Ectodermal cell (in vitro differentiated cells): ENCODE results near the gene RPRML.

Source experiments
- H3K27ac ChIP-seq: 2 replicates; pipeline ENCODE4 v1.7.0; 2013; ENCODE audit warnings: mild to moderate bottlenecking, low read depth, low read length; ENCODE audit not compliant: insufficient read depth, poor library complexity, severe bottlenecking
- H3K27me3 ChIP-seq: 2 replicates; pipeline ENCODE4 v1.7.0; 2013; ENCODE audit warnings: mild to moderate bottlenecking, low read length; ENCODE audit not compliant: insufficient read depth, control insufficient read depth, poor library complexity, severe bottlenecking
- H3K36me3 ChIP-seq: one replicate; pipeline ENCODE4 v1.7.0; 2013; ENCODE audit warnings: low read length; ENCODE audit not compliant: control insufficient read depth, insufficient read depth
- H3K4me1 ChIP-seq: one replicate; pipeline ENCODE4 v1.7.0; 2013; ENCODE audit warnings: low read length; ENCODE audit not compliant: control insufficient read depth, insufficient read depth
- H3K4me3 ChIP-seq: 2 replicates; pipeline ENCODE4 v1.7.0; 2013; ENCODE audit warnings: low read depth, low read length, control low read depth; ENCODE audit not compliant: insufficient read depth
- H3K9me3 ChIP-seq: 2 replicates; pipeline ENCODE4 v1.7.0; 2013; ENCODE audit warnings: mild to moderate bottlenecking, low read length, moderate library complexity; ENCODE audit not compliant: control insufficient read depth
- WGBS, 2 experiments: methylation state at CpG; one replicate each; pipeline ENCODE4 v1.1.7; 2013; ENCODE audit warnings: missing lambda C conversion rate in 2 of 2; 5-methylcytosine and 5-hydroxymethylcytosine counted together

The RPRML gene

DNA sequence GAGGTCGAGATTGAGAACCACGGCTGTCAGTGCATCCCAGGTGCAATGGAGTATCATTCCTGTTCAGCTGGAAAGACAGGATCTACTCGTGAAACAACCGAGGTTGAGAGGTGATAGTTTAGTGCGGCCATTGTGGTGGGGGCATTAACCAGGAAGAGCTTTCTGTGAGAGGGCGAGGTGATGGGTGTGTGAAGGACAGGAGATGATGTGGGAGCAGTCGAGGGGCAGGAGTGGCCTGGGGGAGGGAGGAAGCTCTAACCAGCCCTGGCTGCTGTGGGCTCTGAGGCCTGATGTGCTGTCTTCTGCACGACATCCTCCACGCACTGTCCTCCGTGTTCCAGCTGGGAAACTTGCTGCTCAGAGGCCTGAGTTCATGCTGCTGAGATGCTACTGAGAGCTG is 34.1 kb downstream of the RPRML start:
- Histone ChIP-seq H3K27ac (no peak overlapping the region), H3K36me3 (no peaks in the 10 kb centered on the region), H3K4me1 (peaks cover 19% of the 10 kb centered on the region), H3K4me3 (no peak overlapping the region), H3K9me3 (no peaks in the 10 kb centered on the region), H3K27me3 (no peaks in the 10 kb centered on the region)
- 92% methylated on average over 10 of the region's 10 CpGs for WGBS, 2 experiments

DNA sequence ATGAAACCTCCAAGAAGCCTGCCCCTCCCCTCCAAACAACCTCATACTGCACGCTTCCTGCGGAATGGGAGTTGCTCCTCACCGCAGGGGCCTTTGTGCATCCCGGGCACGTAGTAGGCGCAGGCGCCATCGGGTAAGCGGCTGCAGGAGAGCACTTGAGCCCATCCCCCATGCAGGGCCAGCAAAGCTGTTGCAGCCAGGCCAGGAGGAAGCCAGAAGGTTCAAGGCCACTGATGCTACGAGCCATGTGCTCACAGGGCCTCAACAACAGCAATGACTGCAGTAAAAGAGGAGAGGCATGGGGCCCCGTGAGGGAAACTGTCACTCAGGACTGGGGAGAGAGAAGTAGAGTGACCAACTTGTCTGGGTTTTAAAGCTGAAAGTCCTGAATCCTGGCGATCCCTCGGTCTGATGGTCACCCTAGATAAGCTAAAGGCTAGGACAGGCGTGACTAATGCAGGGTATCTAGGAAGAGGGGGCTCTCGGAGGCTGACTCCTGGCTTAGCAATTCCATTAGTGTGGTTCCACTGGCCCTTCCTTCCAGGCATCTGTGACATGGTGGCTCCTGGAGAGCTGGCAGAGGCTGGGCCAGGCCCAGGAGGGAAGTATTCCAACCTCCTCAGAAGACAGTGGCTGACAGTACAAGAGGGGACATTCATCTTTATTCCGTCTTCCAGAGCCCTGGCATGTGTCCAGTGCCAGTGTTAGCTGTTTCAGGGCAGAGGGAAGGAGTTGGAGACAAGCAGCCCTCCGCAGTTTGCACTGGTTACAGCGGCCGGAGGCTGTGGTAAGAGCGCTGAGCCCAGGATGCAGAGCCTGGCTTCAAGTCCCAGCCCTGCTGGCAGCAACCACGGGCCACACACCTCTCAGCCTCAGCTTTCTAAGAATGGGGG is 35.3 kb downstream of the RPRML start:
- no peaks in the 10 kb centered on the region for H3K9me3 ChIP-seq
- no peak overlapping the region for H3K27ac ChIP-seq
- no peak overlapping the region for H3K4me3 ChIP-seq
- H3K4me1 ChIP-seq = peaks cover 19% of the 10 kb centered on the region
- H3K27me3 ChIP-seq = no peaks in the 10 kb centered on the region
- H3K36me3 ChIP-seq = peaks cover 3% of the 10 kb centered on the region
- 60 to 62% methylated on average over 21 of the region's 21 CpGs for WGBS, 2 experiments

DNA sequence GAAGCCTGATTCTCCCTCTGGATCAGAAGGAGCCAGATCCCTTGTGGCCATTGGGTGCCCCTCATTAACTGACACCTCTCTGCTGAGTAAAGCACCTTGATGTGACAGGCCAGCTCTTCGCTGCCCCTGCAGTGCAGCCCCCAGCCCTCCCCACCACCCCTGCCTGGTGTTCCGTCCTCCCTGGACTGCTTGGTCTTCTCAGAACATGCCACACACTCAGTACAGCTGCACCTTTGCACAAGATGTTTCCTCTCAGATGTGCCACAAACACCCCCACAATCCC is 35.9 kb downstream of the RPRML start:
- Histone ChIP-seq H3K36me3 (peaks cover 8% of the 10 kb centered on the region), H3K4me1 (peaks cover 19% of the 10 kb centered on the region), H3K27me3 (no peaks in the 10 kb centered on the region), H3K9me3 (no peaks in the 10 kb centered on the region), H3K4me3 (no peak overlapping the region), H3K27ac (no peak overlapping the region)
- WGBS, 2 experiments = 89 to 90% methylated on average over 2 of the region's 2 CpGs

DNA sequence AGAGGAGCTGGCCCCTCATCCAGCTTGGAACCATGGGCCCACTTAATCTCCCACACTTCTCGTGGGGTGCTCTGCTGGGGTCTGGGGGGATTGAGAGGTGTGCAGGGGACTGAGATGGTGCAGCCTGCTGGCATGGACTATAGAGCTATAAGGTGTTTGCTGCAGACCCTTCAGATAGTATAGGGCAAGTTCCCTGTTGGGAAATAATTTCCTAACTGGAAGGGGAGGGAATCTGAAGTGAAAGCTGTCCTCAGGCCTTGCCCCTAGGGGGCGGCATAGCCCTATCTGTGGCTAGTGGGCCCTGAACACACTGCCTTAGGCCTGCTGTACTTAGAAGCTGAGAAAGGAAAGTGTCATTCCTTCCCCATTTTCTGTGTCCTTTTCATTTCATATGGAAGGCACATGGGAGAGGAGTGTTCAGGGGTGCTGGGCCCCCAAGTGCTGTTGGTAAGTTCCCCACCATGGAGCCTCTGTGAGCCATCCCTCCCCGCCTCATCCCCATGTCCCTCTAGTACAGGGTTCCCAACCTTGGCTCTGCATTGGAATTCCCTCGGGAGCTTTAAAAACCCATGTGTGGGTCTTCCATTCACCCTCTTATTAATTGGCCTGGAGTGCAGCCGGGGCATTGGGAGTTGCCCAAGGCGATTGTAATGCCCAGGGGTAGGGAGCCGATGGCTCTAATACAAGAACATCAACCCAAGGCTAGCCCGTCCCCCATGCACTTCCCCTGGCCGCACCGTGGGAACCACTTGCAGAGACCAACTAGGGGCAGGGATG is 36.4 kb downstream of the RPRML start:
- H3K4me1 ChIP-seq = peaks cover 19% of the 10 kb centered on the region
- WGBS, 2 experiments = 77 to 79% methylated on average over 10 of the region's 10 CpGs
- H3K27ac ChIP-seq = no peak overlapping the region
- peaks cover 8% of the 10 kb centered on the region for H3K36me3 ChIP-seq
- no peaks in the 10 kb centered on the region for H3K9me3 ChIP-seq
- H3K4me3 ChIP-seq = no peak overlapping the region
- H3K27me3 ChIP-seq = no peaks in the 10 kb centered on the region

DNA sequence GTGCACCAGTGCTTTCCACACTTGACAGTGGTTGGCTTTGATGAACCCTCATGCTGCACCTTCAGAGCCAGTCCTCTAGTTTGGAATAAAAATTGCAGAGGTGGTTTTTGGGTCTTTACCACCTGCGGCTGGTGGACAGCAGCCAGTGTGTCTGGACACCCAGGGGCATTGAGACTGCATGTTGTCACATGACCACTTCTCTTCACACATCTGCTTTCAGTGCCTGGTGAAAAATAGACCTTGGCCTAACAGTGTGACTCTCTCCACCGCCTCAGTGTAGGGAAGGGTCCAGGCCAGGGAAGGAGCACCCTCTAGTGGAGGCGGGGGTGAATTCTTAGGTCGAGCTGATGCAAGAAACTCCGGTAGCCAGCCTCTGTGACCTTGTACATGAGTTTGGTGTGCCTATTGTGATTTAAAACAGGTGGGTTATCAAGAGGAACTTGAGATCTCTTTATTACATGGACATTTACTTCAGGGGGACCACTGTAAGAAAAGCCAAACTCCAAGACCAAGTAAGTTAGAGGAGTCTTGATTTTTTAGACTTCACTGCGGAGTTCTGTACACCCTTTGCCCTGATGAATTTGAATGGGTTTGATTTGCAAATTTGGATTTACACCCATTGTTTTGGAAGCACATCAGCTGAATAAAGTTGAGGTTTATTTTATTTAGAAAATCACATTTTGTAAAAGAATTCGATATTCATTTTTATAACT is 38.2 kb downstream of the RPRML start:
- H3K36me3 ChIP-seq = peaks cover 15% of the 10 kb centered on the region
- peaks cover 19% of the 10 kb centered on the region for H3K4me1 ChIP-seq
- no peaks in the 10 kb centered on the region for H3K27me3 ChIP-seq
- 41 to 58% methylated on average over 6 to 7 of the region's 7 CpGs for WGBS, 2 experiments
- H3K9me3 ChIP-seq = no peaks in the 10 kb centered on the region
- no peak overlapping the region for H3K27ac ChIP-seq
- no peak overlapping the region for H3K4me3 ChIP-seq

DNA sequence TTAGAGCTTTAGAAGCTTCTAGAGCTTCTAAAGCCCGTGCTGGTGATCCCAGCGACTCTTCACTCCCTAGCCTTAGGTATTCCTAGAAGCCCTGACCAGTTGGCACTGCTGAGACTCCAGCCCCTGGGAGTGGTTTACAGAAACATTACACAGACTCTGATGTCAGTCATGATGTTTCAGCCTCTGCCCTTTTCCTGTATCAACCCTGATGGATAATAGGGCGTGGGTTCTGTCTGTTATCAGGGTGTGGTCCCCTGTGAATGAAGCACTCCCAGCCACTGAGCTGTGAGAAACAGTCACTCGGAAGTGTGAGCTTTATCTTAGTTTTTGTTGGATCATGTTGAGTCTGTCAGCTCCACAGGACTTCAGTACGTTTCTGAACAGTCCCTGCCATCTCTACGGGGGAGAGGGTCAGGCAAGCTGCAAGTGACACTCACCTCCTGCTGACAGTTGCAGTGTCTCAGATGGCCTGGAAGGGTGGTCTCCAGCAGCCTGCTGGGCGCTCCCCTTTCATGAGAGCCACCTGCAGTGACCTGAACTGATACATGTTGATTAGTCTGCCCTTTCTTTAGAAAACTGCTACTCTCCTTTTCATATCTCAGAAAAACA is 43.3 kb downstream of the RPRML start:
- H3K4me3 ChIP-seq = no peak overlapping the region
- peaks cover 56% of the 10 kb centered on the region for H3K36me3 ChIP-seq
- H3K27me3 ChIP-seq = no peaks in the 10 kb centered on the region
- WGBS, 2 experiments = 84 to 87% methylated on average over 7 of the region's 7 CpGs
- no peaks in the 10 kb centered on the region for H3K4me1 ChIP-seq
- H3K9me3 ChIP-seq = no peaks in the 10 kb centered on the region
- no peak overlapping the region for H3K27ac ChIP-seq

DNA sequence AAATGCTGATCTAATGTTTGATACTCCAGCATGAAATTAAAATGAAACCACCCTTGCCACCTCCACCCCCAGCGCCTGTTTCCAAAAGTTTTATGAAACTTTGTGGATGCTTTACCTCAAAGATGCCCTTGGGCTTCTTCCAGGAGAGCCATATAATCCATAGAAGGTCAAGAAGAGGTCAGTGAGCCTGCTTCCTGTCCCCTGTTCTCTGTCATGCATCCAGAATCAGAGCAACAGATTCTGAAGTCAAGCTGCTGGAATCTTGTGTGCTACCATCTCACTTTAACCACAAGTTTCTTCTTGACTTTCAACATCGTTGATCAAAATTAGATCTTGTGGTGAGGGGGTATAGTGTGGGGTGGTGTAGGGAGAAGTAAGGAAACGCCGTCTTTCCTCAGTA is 47.5 kb downstream of the RPRML start:
- no peaks in the 10 kb centered on the region for H3K9me3 ChIP-seq

DNA sequence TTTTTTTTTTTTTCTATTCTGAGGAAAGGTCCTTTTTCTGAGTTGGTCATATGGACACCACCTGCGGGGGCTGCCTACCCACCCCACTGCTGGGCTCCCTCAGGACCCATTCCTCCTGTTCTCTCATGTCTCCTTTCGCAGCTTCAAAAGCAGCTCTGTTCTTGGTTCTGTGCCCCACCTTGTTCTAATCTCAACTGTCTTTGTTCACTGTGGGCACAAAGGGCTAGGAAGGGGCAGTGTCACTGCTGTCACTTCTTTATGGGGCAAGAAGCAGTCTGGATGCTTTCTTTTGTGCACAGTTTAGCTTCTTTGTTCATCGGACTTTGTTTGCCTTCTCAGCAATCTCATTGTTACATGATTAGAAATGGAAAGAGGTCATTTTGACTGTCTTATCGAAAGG is 49.0 kb downstream of the RPRML start:
- no peaks in the 10 kb centered on the region for H3K9me3 ChIP-seq
- H3K27me3 ChIP-seq = no peaks in the 10 kb centered on the region
- no peaks in the 10 kb centered on the region for H3K4me1 ChIP-seq
- peak overlapping the region; percentile 38 for H3K27ac ChIP-seq
- H3K36me3 ChIP-seq = peaks cover 44% of the 10 kb centered on the region
- H3K4me3 ChIP-seq = no peak overlapping the region
- WGBS, 2 experiments = 89 to 92% methylated on average over 4 of the region's 4 CpGs

More for the DNA sequence above, 47.5 kb downstream of the RPRML start:
- Histone ChIP-seq H3K27ac (no peak overlapping the region), H3K36me3 (peaks cover 49% of the 10 kb centered on the region), H3K4me3 (no peak overlapping the region), H3K4me1 (no peaks in the 10 kb centered on the region), H3K27me3 (no peaks in the 10 kb centered on the region)
- WGBS, 2 experiments = 91 to 95% methylated on average over 3 to 4 of the region's 4 CpGs

DNA sequence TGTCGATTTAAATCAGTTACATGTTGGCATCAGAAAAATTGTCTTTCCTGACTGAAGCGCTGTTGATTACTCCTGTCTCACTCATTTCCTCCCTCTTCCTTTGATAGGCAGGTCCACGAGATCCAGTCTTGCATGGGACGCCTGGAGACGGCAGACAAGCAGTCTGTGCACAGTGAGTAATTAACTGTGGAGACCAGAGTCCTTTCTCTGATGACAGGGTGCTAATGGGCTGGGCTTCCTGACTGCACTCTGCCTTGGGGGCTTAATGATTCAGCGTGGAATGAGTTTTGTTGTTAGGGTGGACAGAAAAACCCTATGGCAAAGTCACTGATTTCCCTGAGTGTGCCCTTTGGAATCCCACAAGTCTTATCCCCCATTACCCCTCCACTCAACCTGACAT is 49.6 kb downstream of the RPRML start:
- H3K27ac ChIP-seq = peak overlapping the region; percentile 38
- no peaks in the 10 kb centered on the region for H3K4me1 ChIP-seq
- no peak overlapping the region for H3K4me3 ChIP-seq
- WGBS, 2 experiments = 93 to 96% methylated on average over 6 of the region's 6 CpGs
- H3K36me3 ChIP-seq = peaks cover 38% of the 10 kb centered on the region
- no peaks in the 10 kb centered on the region for H3K27me3 ChIP-seq
- H3K9me3 ChIP-seq = no peaks in the 10 kb centered on the region
